ENCODE measurements around the gene HOXC11.

The HOXC11 gene

DNA sequence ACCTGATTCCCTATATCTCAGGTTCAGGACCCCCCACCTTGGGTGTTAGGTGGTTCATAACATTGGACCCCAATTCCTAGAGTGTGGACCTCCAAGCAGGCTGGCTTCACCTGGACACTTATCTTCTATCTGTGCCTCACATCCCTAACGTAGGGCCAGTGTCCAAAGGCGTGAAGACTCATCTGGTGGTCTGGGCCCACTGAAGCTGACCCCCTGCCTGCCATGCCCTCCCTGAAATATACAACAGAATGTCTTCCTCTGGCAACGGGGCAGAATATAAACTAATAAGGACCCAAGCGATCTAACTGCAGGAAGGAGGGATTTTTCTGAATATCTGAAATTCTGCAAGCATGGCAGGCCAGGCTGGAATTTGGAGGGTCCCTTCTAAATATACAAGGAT, 28.7 kb upstream of the HOXC11 start:
- DNase-seq, result no peak

DNA sequence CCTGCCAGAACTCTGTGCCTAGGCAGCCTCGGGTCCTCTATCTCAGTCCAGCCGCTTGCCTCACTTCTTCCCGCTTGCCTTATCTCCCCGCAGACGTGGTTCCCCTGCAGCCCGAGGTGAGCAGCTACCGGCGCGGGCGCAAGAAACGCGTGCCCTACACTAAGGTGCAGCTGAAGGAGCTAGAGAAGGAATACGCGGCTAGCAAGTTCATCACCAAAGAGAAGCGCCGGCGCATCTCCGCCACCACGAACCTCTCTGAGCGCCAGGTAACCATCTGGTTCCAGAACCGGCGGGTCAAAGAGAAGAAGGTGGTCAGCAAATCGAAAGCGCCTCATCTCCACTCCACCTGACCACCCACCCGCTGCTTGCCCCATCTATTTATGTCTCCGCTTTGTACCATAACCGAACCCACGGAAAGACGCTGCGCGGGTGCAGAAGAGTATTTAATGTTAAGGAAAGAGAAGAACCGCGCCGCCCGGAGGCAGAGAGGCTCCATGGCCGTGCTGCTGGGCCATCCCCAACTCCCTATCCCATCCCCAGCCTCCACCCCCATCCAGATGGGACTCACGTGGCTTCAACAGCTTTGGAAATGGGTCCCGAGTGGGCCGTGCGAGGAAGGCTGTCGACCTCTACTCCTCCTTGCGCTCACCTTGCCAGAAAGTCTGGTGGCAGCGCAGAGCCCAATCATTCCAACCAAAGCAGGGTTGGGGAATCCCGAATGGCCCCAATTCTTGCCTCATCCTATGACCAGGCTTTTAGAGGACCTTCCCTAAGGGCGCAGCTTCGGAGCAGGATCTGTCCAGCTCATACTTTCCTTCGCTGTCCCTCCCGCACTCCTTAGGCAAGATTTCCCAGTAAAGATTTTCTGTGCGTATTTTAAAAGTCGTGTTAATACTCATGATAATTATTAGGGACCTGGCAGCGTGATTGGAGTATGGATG, 27.7 kb upstream of the HOXC11 start:
- DNase-seq, result no peak

DNA sequence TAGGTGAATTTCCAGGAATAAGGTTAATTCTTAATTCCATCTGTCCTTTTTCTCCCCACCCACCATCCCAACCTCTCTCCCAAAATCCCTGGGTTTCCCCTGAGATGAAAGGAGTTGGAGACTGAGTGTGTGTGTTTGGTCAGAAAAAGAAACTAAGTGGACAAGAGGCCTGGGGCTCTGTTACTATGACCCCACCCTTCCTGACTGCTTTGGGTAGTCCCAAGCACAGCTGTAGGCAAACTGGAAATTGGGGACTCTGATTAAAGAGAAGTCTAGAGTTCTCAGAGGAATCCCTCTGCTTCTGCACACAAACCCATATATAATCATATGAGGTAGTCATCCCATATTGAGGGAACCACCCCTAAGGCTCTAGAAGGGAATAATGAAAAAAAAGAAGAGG, 25.2 kb upstream of the HOXC11 start:
- DNase-seq, result no peak

DNA sequence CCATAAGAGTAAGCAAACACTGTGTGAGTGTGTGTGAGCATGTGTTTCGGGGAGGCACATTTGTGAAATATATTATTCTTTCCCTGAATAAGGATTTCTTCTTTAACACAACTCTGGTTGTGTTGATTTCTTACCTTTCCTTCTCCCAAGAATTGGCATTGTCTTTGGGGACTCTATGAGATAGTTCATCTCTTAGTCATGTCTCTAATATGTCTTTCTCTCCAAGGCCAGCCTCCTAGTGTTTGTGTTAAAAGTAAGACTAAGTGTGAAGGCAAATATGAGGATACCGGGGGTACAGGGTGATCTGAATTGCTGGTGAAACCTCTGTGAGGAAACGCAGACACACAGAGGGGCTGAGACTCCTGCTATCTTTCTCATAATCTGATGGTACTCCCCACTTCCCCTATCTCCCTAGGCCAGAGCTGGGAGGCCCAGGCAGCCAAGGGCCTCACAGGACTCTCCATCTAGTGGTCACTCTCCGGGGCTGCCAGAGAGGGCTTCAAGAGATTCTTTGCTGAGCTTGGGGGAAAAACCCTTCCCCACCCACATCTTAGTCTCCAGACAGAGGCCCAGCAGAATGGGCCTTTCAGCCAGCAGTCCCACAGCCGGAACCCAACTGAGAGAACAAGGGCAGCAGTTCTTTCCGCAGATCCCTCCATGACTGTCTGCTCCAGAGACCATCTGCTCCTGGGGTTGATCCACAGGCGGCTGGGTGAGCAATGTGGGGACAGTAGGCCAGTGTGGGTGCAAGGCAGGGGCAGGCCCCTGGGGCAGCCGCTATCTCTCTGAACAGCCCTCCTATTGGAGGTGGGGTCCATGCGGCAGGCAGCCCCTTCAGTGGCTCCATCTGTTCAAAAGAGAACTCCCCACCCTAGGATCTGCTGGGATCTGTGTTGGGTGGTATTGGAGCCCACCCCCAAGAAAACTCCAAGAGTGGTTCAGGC, 24.0 kb upstream of the HOXC11 start:
- no peak for DNase-seq

DNA sequence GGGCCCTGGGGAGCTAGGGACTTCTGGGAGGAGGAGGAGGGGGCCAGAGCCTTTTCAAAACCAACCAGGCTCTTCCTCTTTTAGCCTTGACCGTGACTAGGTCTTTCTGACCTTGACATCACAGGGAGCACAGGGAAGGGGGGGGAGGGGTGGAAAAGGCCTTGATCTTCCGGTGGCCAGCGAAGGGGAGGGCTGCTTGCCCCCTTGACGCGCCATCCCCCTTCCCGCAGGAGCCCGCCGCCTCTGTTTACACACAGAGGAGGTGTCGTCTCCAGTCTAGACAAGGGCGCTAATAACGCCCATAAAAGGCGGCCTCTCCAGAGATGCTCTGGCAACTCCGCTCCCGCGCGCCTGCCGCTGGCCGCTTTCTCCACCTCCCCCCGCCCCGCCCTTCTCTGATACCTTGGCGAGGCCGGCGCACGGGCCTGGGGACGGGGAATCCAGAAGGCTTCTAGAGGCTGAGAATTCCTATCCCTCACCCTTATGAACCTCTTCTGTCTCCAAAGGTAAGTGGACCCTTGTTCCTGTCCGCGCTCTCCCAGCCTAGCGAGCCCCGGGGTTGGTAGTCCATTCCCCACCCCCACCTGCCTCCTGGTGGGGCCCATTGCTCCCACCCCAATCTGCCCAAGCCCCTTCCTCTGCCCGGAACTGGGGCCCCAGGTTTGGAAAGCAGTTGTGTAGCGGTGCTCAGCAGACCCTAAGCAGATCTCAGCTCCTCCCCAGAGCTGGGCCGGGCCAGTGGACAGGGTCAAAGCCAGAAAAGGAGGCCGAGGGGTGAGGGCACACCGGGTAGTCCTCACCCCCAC, 23.1 kb upstream of the HOXC11 start:
- no peak for DNase-seq

DNA sequence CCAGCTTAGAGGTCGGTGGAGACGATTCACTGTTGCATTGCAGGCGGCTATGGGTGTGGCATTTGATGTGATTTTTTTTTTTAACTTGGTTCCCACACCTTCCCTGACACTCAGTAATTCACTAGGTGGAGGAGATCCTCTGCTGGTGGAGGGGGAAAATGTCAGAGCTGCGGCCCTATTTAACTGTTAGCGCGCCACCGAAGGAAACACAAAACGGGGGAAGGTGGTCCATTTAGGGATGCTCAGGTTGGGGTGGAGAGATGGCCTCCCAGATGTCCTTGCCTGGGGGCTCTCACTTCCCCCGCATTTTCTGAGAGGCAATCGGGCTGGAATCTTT, 22.5 kb upstream of the HOXC11 start:
- no peak for DNase-seq

DNA sequence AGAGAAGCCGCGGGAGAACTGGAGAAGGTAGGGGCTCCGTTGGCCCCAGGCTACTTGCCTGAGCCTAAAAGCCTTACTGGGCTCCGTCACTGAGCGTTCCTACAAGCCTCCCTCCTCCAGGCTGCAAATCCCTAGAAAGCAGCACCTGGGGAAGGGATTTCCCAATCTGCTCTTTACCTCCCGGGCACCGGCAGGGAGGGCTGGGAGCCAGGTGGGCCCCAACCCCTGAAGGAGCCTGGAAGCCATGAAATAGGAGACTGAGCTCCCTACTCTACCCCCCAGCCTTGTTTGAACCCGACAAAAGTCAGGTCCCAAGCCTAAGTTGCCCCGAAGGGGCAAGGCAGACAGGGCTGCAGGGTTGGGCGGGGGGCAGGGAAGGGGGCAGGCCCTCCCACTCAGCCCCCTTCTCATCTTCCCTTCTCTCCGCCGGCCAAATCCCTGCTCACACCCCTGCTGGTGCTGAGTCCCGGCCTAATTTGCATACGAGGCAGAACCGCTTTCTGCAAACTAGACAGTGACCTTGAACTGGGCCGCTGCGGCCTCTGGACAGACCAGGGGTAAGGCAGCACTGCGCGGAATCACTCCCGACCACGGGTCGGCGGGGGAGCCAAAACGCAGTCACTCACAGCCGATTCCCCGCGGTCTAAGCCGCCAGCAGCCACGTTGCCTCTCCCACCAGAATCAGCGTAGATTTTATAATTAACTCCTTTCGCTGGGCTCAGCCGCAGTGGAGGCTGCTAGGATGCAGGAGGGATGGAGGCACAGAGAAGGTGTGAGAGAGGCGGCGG, 21.9 kb upstream of the HOXC11 start:
- no peak for DNase-seq

DNA sequence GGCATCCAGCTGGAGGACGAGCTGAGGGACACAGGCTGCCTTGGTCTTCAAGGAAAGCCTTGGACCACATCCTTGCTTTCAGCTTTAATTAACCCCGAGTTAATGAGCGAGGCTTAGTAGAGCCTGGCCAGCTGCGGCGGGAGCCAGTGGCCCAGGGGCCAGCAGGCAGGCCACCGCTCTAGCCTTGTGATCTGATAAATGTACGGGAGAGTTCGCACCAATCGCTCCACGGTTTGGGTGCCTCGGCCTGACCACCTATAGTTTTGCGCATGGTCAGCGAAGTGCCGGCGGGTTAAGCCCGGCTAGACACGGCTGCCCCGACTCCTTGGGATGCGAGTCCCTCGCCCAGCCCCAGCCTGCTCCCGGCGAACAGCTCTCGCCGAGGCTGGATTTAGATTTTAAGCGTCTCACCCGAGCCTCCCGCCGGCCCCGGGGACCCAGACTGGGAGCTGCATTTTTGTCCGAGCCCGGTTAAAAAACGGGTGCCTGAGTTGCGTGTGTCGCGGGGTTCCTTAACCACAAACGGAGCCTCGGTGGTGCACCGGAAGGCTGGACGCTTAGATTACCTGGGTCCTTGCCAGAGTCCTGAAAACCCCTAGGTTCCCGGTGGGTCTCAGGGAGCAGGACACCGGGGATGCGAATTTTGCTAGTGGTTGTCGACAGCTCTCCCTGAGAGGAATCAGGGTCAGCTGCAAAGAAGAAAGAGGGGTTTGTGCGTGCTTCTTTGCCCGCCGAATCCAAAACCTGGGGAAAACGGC, 21.2 kb upstream of the HOXC11 start:
- DNase-seq, result no peak

DNA sequence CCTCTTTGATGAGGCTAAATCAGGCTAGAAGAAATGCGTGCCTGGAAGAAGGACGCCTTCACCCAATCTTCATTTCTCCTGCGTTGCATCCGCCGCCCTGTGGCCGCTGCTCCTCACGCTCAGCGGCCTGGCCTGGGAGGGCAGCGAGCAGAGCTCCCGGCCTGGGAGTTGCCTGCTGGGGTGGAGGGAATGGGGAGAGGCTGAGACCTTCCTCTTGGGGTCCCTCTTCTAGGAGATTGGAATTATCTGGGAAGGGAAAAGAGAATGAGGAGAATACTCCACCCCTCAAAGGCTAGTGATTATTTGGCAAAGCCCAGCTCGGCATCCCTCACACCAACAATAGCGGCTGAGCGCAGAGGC, 20.6 kb upstream of the HOXC11 start:
- DNase-seq, result peak; percentile 75

DNA sequence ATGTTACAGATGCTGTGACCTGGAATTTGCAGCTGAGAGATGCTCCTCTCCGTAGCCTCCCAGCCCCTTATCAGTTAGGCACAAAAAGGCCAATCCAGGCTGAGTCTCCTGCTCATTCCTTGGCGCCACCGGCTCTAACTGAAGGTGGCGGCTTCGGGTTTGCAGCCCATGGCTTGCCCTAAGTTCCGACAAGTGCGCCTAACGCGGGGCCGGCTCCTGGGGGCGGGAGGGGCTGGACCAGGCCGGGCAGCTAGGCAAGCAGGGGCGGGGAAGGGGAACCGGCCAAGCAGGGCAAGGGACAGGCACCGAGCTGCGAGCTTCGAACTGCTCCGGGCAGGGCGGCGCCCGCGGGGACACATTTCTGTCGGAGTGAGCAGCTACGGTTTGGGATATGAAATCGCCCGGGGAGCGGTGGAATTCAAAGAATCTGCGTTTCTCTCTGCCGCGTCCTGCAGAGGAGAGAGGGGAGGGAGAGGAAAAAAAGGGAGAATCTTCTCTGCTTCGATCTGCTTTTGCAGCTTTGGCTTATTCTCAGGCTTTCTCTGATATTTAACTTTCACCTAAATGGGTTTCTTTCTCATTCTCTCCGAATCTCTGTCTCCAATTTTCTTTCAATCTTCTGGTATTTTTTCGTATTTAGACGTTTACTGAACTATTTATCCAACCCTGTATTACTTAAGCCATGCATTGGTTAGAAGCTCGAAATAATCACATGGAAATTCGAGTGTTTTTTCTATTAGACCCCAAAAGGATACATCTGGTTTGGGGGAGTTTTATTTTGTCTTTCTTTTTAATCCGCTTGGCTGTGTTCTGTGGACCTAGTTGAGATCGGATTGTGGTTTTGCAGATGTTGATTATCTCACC, 19.8 kb upstream of the HOXC11 start:
- no peak for DNase-seq

DNA sequence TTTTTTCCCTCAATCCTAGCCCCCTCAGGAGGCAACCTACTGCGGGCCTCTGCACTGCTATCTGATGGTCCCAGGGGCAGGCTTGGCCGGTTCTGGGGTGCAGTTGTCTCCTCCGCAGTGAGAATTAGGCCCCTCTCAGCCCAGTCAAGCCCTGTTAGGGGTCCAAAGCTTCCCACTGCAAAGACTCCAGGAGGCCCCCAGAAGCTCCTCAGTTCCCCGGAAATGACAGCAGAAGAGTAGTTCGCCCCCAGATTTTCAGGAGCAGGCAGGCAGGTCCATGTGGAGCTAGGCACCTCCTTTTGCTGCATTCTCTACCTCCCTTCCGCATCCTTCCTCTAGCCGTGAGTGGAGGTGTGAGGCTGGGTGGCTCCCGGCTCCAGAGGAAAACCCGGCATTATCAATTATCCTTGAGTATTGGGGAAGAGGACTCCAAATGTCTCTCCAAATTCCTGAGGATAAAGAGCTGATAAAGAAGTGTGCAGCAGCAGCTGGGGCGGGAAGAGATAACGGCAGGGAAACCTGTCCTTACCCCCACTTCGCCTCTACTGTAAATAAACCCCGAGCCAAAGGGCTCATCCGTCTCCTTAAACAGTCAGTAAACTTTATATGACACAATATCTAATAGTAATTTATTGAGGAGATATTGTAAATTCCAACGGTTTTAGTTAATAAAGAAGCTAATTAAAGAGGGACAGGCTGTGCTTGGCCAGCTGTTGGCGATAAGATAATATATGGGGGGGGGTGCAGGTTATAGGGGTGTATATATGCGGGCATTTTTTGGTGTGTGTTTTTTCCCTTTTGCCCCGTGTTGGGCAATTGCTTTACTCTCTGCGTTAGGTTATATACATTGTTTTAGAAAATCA, 18.9 kb upstream of the HOXC11 start:
- DNase-seq, result no peak

DNA sequence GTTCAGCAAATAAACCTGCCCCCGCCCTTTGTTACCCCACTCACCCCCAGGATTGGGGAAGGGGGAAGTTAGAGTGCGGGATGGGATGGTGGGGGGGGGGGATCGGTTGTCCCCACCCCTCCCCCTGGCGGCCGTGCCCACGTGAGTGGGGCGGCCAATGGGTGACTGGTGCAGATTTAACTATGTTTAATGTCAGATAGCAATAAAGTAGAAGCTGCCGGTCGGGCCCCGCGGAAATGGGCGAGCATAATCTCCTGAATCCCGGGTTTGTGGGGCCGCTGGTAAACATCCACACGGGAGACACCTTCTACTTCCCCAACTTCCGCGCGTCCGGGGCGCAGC, 18.3 kb upstream of the HOXC11 start, which contains the start of gene HOXC12:
TSS of gene HOXC12 (plus strand) at position 210 of the 342 bp plus-strand sequence. CDS start at position 237, 27 bp downstream.
- no peak for DNase-seq

DNA sequence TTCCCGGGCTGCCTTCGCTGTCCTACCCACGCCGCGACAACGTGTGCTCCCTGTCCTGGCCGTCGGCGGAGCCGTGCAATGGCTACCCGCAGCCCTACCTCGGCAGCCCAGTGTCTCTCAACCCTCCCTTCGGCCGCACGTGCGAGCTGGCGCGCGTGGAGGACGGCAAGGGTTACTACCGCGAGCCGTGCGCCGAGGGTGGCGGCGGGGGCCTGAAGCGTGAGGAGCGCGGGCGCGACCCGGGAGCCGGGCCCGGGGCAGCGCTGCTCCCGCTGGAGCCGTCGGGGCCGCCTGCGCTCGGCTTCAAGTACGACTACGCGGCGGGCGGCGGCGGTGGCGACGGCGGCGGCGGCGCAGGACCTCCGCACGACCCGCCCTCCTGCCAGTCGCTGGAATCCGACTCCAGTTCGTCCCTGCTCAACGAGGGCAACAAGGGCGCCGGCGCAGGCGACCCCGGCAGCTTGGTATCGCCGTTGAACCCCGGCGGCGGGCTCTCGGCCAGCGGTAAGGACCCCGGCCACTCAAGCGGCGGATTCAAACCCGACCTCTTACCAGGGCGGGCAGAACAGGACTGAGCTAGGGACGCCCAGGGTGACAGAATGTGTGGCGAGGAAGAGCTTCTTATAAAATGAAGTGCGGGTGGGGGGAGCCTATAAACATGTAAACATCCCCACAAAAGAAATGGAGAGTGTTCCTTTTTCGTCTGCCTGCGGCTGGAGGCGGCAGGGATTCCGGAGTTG, 17.7 kb upstream of the HOXC11 start:
- no peak for DNase-seq

DNA sequence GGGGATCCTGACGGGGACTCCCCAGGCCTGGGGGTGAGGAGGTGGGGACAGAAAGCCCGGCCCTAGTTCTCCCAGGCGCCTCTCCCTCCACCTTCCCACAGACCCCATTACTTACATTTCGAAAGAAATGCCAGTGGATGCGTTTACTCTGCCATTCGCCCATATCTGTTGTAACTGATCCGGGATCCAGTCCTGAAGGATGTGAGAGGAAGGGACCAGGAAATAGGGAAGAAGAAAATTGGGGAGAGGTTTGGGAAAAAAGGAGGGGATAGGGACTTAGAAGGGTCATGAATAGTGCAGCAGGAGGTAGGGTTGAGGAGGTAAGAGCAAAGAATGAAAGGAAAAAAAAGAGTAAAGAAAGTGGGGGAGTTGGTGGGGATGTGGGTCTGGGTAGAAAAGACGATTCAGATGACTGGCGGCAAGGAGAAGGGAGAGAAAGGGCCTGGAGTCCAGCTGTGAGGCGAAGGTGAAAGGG, 17.1 kb upstream of the HOXC11 start:
- no peak for DNase-seq

DNA sequence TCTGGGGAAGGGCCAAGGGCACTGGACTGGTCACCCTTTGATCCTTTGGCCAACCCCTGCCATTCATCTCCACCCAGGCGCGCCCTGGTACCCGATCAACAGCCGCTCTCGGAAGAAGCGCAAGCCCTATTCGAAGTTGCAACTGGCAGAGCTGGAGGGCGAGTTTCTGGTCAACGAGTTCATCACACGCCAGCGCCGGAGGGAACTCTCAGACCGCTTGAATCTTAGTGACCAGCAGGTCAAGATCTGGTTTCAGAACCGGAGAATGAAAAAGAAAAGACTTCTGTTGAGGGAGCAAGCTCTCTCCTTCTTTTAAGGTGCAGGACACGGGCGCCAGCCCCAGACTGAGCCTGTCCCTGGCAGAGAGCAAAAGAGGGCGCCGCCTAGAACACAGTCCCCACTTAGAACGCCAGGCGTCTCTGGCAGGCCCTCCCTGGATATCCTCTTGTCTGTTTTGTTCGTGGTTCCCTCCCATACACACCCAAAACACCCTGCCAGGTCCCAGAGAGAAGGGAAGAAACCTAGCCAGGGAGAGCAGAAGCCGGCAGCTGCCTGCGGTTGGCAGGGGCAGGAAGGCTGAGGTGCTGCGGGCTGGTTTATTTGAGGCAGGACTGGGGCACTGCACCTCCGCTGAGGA, 16.6 kb upstream of the HOXC11 start:
- no peak for DNase-seq

DNA sequence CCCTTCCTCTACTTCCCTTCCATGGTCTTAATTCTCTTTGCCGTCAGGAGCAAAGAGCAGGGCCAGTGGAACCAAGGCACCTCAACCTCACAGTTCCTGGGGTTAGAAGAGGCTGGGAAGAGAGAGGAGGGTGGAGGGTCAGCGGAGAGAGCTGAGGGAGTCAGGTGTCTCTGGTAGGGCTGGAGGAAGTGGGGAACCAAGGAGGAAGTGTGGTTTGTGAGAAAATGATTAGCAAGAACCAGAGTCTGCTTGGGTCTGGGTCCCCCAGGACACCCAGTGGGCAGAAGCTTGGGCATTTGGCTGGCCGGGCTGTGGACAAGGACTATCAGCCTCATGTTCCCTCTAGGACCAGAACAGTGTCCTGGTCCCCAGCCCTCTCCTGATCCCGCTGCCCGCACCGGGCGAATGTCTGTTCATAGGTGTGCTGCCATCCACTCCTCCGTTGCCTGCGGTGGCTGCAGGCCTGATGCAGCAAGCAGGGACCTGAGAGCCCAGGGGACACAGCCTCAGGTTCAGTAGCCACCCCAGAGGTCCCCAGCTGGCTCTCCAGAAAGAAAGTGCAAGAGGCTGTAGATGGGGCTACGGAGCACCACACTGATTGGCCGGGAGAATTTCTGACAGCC, 15.9 kb upstream of the HOXC11 start:
- no peak for DNase-seq

DNA sequence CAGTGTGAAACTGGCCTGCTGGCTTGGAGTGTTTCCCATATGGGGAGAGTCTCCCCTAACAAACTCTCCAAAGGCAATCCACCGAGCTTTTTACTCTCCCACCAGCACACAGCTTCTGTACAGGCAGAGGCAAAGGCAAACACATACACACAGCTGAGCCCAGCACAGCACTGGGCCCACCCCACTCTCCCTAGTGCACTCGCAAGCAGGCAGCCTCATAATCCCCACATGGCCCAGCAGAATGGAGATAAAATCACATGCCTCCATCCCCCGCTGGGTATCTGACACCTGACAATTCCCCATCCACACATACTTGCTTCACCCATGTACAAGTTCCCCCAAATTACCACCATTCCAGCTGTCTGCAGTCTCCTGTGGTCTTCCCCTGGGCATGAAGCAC, 14.8 kb upstream of the HOXC11 start:
- no peak for DNase-seq

DNA sequence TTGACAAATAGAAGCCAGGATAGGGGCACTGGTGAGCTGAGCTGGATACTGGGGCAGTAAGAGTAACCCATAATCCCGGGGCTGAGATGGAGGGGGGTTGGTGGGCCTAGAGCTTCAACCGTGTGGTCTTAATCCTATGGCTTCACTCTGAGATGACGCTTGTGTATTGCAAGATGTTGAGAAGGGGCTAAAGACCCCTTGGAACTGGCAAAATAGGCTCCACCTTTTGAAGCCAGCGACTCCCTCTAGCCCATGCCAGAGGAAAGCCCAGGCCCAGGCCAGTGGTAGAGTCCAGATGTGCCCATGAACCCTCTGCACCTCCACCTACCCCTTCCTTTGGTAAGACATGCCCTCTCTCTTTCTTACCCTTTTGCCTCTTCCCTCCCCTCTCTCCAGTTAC, 13.6 kb upstream of the HOXC11 start:
- no peak for DNase-seq
